ENCODE data around the gene DMRT3.

DNA sequence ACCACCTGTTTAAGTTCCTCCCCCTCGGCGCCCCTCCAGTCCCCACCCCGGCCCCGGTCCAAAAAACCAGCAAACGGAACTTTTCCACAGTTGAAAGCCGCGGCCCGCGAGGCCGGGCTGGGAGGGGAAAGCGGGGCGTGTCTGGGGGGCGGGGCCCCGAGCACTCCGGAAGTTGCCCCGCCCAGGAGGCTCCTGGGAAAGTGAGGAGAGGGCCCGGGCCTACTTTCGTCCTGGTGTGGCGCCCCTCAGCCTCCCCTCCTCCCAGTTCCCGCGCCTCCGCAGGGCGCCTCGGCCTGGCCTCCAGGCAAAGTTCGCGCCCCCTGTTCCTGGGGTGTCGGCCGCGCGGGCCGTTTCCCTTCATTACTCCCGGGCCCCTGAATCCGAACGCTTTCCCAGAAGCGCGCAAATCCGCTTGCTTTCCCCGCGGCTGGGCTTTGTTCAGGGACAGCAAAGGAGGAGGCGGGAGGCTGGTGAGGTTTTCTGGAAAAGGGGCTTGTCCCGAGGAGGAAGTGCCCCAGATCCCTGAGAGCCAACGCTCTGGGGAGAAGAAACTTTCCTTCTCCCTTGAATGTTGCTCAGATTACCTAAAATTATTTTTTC is 4.5 kb upstream of the DMRT3 start:
- TF ChIP-seq, protein P1, sequence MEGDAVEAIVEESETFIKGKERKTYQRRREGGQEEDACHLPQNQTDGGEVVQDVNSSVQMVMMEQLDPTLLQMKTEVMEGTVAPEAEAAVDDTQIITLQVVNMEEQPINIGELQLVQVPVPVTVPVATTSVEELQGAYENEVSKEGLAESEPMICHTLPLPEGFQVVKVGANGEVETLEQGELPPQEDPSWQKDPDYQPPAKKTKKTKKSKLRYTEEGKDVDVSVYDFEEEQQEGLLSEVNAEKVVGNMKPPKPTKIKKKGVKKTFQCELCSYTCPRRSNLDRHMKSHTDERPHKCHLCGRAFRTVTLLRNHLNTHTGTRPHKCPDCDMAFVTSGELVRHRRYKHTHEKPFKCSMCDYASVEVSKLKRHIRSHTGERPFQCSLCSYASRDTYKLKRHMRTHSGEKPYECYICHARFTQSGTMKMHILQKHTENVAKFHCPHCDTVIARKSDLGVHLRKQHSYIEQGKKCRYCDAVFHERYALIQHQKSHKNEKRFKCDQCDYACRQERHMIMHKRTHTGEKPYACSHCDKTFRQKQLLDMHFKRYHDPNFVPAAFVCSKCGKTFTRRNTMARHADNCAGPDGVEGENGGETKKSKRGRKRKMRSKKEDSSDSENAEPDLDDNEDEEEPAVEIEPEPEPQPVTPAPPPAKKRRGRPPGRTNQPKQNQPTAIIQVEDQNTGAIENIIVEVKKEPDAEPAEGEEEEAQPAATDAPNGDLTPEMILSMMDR (IDR thresholded peaks at IDR 0.05; ENCODE audit: borderline replicate concordance, extremely low read depth, low read length, poor library complexity, severe bottlenecking), result no peak
- TF ChIP-seq EZH2 (IDR thresholded peaks at IDR 0.05; ENCODE audit: borderline replicate concordance, low read depth, low read length, severe bottlenecking), result no peak
